IPS-18c (cell line): ENCODE measurements around the gene ZC3H18.

Experiments used
- H3K4me3 ChIP-seq: 2 replicates; pipeline ENCODE4 v1.7.0; 2013; ENCODE audit warnings: low read depth, mild to moderate bottlenecking, low read length, moderate library complexity; ENCODE audit not compliant: insufficient read depth
- H3K9me3 ChIP-seq: one replicate; pipeline ENCODE4 v1.6.1; 2013; ENCODE audit warnings: mild to moderate bottlenecking, low read length, moderate library complexity; ENCODE audit not compliant: control insufficient read depth, insufficient read depth

The ZC3H18 gene

GRCh38 chr16:88635671-88636319, 65.6 kb downstream of the ZC3H18 start:
- Histone ChIP-seq H3K4me3 (peak overlapping the region; percentile 15; the same call in 1 of the 2 replicates), H3K9me3 (no peaks in the 10 kb centered on the region)

GRCh38 chr16:88636488-88637265, 66.5 kb downstream of the ZC3H18 start:
- H3K4me3 ChIP-seq: no peak overlapping the region
- no peaks in the 10 kb centered on the region for H3K9me3 ChIP-seq

- Histone ChIP-seq H3K4me3 (peak within 1 kb of the TSS; percentile 20; the same call in 1 of the 2 replicates), H3K9me3 (peaks cover under 1% of the 10 kb centered on the region)
Measured at GRCh38 chr16:88638323-88639230, 68.4 kb downstream of the ZC3H18 start, which contains the start of gene IL17C. IL17C (plus strand) TSS chr16:88638572; CDS start chr16:88638642, 70 bp downstream.

GRCh38 chr16:88639231-88640038, 69.2 kb downstream of the ZC3H18 start:
- H3K9me3 ChIP-seq: peaks cover 2% of the 10 kb centered on the region
- H3K4me3 ChIP-seq: peak overlapping the region; percentile 20; the same call in 1 of the 2 replicates

- H3K4me3 ChIP-seq: no peak overlapping the region
Measured at GRCh38 chr16:88640039-88640495, 69.9 kb downstream of the ZC3H18 start.

GRCh38 chr16:88640498-88641247, 70.5 kb downstream of the ZC3H18 start:
- Histone ChIP-seq H3K9me3 (peaks cover 2% of the 10 kb centered on the region), H3K4me3 (no peak overlapping the region)

More at GRCh38 chr16:88640039-88640495, 69.9 kb downstream of the ZC3H18 start:
- peaks cover 2% of the 10 kb centered on the region for H3K9me3 ChIP-seq

- Histone ChIP-seq H3K4me3 (no peak overlapping the region), H3K9me3 (peaks cover 2% of the 10 kb centered on the region)
Measured at GRCh38 chr16:88642881-88643643, 72.9 kb downstream of the ZC3H18 start.

GRCh38 chr16:88643644-88643932, 73.4 kb downstream of the ZC3H18 start:
- Histone ChIP-seq H3K9me3 (peaks cover 2% of the 10 kb centered on the region), H3K4me3 (no peak overlapping the region)

- Histone ChIP-seq H3K4me3 (no peak overlapping the region), H3K9me3 (peaks cover 2% of the 10 kb centered on the region)
Measured at GRCh38 chr16:88645455-88645854, 75.3 kb downstream of the ZC3H18 start.

GRCh38 chr16:88645941-88646340, 75.7 kb downstream of the ZC3H18 start:
- H3K4me3 ChIP-seq: no peak overlapping the region

GRCh38 chr16:88646345-88647034, 76.3 kb downstream of the ZC3H18 start:
- H3K4me3 ChIP-seq: no peak overlapping the region

More at GRCh38 chr16:88645941-88646340, 75.7 kb downstream of the ZC3H18 start:
- H3K9me3 ChIP-seq: peaks cover 2% of the 10 kb centered on the region

GRCh38 chr16:88647178-88648070, 77.2 kb downstream of the ZC3H18 start:
- Histone ChIP-seq H3K4me3 (no peak overlapping the region), H3K9me3 (peaks cover 2% of the 10 kb centered on the region)

More at GRCh38 chr16:88646345-88647034, 76.3 kb downstream of the ZC3H18 start:
- peaks cover 2% of the 10 kb centered on the region for H3K9me3 ChIP-seq

GRCh38 chr16:88649195-88649923, 79.2 kb downstream of the ZC3H18 start:
- peak overlapping the region; percentile 87 for H3K4me3 ChIP-seq
- H3K9me3 ChIP-seq: no peaks in the 10 kb centered on the region
